ENCODE data around the gene NUBPL. TPM values are rescaled to one million over a fixed set of nuclear protein-coding genes. Genes with fewer than 3 reads are reported as not detected.
"Not testable (repeated sequence)": the region's sequence is repeated elsewhere in the genome, so short reads cannot be mapped to it uniquely, and the experiment has no call there.

Gene NUBPL
- total RNA-seq, 1 donor from 2014 or later = 32.3 TPM

DNA sequence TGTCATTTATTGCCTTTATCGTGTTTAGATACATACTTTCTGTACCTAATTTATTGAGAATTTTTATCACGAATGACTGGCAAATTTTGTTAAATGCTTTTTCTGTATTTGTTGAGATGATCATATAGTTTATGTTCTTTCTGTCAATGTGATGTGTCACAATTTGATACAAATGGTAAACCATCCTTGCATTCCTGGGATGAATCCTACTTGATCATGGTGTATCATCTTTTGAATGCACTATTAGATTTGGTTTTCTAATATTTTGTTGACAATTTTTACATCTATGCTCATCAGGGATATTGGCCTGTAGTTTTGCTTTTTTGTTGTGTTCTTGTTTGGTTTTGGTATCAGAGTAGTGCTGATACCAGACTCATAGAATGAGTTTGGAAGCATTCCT, 185.1 kb downstream of the NUBPL start:
- no peak for DNase-seq

DNA sequence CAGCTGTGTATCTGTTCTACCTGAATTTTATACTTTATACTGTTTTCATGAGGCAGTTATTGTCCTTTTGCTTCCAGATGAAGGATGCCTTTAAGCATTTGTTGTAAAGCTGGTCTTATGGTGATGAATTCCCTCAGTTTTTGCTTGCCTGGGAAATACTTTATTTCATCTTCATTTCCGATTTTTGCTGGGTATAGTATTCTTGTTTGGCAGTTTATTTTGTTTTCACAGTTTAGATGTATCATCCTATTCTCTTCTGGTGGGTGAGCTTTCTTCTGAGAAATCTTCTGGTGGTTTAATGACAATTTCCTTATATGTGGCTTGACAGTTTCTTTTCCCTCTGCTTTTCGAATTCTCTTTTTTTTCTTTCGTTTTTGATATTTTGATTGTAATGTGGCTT, 188.1 kb downstream of the NUBPL start:
- DNase-seq = no peak

DNA sequence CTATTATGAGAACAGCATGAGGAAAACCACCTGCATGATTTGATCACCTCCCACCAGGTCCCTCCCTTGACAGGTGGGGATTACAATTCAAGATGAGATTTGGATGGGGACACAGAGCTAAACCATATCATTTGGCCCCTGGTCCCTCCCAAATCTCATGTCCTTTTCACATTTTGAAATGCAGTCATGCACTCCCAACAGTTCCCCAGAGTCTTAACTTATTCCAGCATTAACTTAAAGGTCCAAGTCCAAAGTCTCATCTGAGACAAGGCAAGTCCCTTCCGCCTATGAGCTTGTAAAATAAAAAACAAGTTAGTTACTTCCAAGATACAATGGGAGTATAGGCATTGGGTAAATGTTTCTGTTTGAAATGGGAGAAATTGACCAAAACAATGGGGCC, 189.8 kb downstream of the NUBPL start:
- DNase-seq = not testable (repeated sequence)

DNA sequence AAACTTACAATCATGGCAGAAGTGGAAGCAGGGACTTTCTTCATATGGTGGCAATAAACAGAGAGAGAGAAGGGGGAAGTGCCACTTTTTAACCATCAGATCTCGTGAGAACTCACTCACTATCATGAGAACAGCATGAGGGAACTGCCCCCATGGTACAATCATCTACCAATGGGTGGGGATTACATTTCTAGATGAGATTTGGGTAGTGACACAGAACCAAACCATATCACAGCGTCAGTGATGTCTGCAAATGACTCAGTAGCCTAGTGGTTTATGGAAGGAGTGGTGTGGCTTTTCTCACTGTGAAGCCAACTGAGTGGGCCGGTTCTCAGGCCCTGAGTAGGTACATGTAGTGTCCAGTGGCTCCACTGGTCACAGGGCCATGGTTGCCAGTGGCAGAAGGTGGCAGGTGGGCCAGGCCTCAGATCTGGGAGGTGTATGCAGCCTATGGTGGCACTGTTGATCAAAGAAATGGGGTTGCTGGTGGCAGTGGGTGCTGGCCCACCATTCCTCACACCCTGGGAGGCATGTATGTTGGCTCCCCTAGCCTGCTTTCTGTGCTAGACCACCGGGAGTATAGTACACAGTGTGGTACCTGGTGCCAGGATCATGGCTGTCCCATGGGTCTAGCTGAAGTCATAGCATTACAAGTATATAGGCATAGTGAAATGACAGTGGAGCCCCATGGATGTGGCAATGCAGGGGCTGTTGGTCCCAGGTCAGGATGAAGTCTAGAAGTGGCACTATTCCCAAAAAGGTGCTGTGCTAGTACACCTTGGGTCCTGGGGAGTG, 191.9 kb downstream of the NUBPL start:
- DNase-seq = no peak

DNA sequence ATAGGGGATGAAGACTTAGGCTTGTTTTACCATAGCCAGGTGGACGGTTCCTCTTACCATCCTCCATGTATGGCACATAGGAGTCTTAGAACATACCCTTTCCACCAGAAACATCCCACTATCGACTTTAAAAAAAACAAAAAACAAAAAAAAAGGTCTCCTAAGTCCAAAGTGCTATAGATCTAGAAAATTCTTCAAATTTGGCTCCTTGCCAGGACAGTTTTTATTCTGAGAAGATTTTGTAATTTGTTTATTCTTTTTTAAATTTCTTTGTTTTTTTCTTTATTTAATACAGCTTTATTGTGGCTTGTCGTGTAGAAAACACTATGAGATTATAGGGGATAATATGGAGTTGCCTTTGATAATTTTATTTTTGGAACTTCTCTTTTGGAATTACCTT, 197.7 kb downstream of the NUBPL start:
- DNase-seq = no peak

DNA sequence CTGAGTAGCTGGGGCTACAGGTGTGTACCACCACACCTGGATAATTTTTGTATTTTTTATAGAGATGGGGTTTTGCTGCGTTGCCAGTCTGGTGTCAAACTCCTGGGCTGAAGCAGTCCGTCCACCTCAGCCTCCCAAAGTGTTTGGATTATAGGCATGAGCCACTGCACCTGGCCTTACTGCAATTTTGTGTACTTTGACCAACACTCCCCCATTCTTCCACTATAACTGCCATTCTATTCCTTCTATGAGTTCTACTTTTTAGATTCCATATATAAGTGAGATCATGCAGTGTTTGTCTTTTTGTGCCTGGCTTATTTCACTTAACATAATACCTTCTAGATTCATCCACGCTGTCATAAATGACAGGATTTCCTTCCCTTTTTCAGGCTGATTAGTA, 199.1 kb downstream of the NUBPL start:
- DNase-seq = no peak

DNA sequence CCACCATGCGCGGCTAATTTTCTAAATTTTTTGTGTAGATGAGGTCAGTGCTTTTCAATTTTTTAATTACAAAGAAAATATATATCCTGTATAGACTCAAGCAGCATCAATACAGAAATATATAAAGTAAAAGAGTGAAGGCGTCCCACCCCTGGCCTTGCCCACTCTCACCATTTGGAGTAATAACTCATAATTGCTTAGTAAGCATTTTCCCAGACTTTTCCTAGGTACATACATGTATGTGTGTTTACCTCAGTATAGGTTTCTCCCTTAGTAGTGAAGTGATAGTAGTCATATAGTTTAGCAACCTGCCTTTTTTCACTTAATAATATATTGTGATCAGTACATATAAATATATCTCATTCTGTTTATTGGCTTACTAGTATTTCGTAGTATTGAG, 200.1 kb downstream of the NUBPL start:
- DNase-seq = no peak

DNA sequence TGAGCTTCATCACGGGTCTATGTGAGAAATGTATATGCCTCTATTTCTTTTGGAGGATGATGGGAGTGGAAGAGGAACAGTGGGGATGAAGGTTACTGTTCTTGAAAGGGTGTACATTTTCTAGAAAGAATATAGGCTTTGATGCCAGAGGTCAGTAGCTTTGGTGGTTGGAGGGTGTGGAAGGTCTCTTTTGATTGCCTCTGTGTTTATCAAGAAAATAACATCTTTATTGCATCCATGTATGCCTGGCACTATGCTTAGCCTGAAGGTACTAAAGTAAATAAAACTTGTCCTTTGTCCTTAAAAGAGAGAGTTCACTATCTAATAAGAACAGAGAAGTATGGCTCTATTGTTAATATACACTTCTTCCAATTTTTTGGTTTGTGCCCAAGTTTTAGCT, 201.8 kb downstream of the NUBPL start:
- DNase-seq = no peak

DNA sequence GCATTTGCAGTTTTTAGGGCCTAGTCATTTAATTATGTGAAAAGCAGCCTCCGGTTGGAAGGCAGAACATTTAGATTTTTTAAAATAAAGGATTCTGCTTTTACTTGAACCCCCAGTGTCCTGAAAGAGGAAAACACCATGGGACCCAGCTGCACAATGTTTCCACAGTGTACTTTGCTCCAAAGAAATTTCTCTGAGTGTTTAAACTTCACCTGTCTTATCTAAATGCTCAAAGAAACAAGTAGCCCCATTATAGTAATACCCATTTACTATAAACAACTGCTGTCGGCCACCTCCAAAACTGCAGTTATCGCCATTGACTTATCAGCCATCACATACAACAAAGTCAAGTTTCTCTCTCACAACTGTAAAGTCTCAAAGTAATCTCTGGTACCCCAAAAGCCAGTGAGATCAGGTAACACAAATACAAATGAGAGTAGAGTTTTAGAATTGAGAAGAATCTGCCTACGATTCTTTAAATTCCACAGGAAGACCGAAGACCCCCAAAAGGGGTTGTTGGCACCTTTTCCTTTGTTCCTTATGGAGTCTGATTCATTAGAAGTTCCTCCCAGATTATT, 205.2 kb downstream of the NUBPL start:
- no peak for DNase-seq

DNA sequence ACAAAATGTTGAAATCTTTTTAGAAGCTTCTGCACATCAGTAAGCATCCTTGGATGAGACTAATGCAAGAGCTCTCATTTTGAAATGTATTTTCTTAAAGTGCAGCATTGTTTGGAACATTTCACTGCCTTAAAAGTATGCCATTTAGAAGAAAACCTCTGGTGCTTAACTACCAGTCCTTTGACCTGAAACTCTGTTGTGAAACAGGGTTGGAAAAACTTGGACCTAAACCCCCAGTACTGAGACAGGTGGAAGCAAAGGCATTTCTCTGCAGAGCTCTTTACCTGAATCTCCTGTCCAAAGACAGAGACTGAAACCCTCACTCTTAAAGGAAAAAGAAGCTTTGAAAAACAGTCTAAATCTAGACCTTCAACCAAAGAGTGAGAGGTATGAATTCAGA, 207.2 kb downstream of the NUBPL start:
- no peak for DNase-seq

DNA sequence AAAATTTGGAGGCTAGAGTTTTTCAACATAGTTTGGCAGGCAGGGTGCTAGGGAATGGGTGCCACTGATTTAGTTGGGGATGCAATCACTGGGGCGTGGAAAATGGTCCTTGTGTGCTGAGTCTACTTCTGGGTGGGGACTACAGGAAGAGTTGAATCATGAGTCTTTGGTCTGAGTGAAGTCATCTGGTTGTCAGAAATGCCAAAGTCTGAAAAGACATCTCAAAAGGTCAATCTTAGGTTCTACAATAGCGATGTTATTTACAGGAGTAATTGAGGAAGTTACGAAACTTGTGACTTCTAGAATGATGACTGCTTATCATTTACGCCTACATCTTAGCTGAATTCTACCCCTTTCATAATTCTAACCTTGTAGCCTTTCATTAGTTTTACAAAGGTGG, 209.1 kb downstream of the NUBPL start:
- no peak for DNase-seq

DNA sequence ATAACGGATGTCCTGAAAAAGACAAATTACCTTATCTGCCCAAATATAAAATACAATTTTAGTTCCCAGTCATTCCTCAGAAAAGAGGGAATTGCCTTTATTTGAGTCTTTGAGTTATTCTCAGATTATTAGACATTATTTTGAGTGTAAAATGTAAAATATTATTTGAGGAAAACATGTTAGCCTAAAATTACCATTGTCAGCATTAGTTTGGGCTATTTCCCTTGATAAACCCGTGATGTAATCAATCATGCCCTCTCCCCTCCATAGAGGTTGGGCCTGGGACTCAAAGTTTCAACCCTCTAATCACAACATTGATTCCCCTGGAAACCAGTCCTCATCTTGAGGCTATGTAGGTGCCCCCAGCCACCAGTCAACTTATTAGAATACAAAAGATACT, 213.4 kb downstream of the NUBPL start:
- no peak for DNase-seq

DNA sequence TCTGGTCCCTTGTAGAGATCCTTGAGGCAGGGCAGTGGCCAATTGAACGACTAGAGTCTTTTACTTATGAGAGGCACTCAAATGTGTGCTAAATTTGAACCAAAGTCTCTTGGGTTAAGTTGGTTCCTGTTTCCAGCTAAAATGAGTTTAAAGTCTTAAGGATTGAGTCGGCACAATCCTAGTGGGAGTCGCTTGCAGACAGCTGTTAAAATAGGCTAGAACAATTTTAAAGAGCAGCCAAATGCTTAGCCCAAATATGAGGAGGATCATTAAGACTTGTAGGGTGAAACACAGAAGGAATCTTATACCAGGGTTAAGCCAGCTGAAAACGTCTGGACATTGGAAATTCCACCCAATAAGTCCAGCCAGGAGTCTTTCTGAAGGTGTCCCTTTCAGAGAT, 216.1 kb downstream of the NUBPL start:
- no peak for DNase-seq

DNA sequence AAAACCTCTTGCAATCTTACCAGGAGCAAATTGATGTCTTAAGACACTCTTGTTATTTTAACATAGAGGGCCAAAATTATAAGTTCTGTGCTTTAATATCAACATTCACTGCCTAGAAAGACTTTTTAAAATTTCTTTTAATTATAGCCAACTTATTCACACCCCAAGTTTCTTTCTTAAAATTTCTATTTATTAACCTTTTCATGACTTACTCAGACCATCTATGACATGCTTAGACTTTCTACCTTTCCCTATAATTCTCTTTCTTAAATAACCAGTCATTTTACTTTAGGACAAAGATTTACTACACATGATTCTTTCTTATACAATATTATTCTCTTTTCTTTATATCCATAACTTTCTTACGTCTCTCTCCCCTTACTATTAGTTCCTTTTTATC, 220.4 kb downstream of the NUBPL start:
- no peak for DNase-seq

DNA sequence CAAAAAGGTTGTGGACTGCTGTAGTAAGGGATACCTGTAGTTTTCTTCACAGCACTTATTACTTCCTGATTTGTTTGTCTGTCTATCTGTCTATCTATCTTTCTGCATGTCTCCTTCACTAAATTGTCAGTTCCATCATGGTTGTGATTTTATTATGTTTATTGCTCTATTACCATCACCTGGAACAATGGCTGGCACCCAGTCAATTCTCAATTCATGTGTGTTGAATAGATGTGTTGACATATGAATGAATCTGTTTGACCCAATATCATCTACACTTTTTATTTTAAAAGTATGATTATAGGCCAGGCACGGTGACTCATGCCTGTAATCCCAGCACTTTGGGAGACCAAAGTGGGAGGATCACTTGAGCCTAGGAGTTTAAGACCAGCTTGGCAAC, 224.4 kb downstream of the NUBPL start:
- DNase-seq = no peak

DNA sequence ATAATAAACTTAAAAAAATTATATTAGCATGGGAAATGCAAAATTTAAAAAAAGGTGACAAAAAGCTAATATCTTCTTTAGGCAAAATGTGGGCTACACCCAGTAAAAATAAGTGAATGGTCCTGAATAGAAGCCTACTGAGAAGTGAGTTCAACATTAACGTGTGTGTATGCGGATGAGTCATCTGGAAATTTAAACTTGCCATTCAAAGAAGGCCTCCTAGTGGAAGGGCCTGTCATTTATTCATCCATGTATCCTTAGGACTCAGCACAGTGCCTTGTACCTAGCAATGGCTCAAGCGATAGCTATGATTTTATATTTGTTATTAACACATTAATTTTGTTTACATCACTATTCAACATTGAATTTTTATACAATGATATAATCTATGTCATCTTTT, 226.2 kb downstream of the NUBPL start:
- DNase-seq = no peak

DNA sequence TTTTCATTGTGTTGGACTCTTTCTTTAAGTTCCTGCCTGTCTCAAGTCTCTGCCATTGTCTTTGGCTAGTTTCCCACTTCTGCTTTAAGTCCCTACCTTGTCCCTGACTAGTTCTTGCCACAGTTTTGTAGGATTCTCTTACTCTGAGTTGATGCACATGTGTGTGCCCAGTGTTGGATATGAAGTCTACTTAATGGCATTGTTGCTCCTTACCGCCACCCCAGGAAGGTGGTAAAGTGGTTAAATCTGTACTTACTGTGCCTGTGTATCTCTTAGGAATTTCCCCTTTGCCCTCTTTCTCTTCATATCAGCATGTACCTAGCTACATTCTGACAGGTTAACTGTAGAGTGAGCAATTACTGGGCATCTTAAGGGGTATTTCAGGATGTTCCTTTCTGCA, 227.1 kb downstream of the NUBPL start:
- DNase-seq = no peak

DNA sequence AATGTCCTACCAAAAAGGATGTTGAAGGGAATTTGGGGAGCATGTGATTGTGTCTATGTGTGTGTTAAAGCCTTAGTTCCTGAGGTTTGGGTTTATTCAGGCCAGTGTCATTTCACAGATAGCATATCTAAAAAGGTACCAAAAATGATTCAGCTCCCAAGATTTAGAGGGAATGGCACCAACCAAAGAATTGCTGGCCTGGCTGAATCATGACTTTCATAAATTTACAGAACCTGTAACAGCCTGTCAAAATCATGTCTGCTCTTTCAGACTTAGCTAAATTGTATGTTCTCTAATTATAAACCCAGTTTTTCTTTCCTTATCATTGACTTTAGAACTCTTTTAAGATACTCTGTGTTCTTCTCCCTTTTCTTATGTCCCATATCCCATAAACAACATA, 231.5 kb downstream of the NUBPL start:
- DNase-seq = no peak

DNA sequence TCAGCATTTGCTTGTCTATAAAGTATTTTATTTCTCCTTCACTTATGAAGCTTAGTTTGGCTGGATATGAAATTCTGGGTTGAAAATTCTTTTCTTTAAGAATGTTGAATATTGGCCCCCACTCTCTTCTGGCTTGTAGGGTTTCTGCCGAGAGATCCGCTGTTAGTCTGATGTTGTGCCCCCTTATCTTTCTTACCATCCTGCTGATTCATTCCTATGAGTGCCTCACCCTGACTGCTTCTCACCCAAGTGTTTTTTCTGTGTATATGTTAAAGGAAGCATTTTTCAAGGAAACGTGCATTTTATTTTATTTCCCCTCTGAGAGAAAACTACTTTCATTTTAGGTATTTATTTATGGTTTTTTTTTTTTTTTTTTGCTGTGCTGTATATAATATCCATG, 236.7 kb downstream of the NUBPL start:
- DNase-seq = not testable (repeated sequence)

DNA sequence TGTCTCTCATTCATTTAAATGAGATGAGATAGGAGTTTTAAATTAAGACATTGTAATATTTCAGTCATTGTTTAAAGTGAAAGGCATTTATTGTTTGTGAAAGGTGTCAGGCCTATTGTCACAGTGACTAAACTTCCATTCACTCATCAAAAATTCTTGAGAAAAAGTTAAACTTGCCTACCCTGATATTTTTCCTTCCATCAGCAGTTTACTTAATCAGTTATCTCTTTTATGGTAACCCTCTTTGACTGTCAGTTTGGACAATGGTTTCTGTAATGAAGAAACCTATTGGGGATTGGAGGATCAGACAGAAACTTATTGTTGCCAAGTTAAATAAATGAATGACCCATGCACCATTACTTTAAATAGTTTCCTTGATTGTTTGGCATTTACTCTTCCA, 241.6 kb downstream of the NUBPL start:
- DNase-seq = no peak

DNA sequence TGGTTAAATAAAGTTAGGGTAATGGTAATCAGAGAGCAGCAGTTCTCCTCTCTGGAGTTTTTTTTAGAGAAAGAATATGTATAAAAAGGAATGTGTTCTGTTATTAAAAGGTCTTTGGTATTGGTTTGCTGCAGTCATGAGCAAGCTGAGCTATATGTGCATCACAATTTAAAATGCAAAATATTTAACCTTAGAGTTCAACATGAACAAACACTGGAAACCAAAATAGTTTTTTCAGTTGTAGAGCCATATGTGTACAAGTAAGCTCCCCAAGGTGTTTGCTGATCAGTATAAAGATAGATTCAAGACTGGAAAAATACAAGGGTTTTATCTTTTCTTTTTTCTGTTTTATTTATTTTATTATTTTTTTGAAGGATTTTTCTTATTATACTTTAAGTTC, 245.0 kb downstream of the NUBPL start:
- DNase-seq = no peak

DNA sequence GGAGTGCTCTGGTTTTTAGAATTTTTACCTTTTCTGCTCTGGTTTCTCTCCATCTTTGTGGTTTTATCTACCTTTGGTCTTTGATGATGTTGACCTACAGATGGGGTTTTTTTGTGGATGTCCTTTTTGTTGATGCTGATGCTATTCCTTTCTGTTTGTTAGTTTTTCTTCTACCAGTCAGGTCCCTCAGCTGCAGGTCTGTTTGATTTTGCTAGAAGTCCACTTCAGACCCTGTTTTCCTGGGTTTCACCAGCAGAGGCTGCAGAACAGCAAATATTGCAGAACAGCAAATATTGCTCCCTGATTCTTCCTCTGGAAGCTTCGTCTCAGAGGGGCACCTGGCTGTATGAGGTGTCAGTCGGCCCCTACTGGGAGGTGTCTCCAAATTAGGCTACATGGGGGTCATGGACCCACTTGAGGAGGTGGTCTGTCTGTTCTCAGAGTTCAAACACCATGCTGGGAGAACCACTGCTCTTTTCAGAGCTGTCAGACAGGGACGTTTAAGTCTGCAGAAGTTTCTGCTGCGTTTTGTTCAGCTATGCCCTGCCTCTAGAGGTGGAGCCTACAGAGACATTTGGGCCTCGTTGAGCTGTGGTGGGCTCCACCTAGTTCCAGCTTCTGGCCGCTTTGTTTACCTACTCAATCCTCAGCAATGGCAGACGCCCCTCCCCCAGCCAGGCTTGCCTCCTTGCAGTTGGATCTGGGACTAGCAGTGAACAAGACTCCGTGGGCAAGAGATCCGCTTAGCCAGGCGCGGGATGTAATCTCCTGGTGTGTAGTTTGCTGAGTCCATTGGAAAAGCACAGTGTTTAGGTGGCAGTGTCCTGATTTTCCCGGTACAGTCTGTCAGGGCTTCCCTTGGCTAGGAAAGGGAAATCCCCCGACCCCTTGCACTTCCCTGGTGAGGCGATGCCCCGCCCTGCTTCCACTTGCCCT, 250.8 kb downstream of the NUBPL start:
- DNase-seq = not testable (repeated sequence)
